Spleen (tissue), 11 donors: ENCODE measurements around the gene BOLL. TPM values are rescaled to one million over a fixed set of nuclear protein-coding genes. Genes with fewer than 3 reads are reported as not detected.
"Not testable (repeated sequence)": the region's sequence is repeated elsewhere in the genome, so short reads cannot be mapped to it uniquely, and the experiment has no call there.

Experiments
- DNase-seq: peaks from one replicate; pipeline ENCODE4 v3.0.0-alpha.2; 2020
- H3K27ac ChIP-seq, 8 donors: fragments of 200-600 bp; sonication (generic) in 7 of 8; 1 replicate in 4 of 8; 2 replicates in 4 of 8; pipeline versions ENCODE4 v1.5.0 to v1.8.0; 2016 to 2021; ENCODE audit warnings: inconsistent platforms in 4 of 8, mild to moderate bottlenecking in 4 of 8, moderate library complexity in 1 of 8
- H3K27me3 ChIP-seq, 7 donors: fragments of 200-600 bp; sonication (generic) in 6 of 7; replicated peaks in 1 of 7; 1 replicate in 4 of 7; 2 replicates in 3 of 7; pipeline versions ENCODE4 v1.5.0 to v1.8.0; 2016 to 2021; ENCODE audit warnings: inconsistent platforms in 3 of 7, mild to moderate bottlenecking in 1 of 7
- H3K36me3 ChIP-seq, 6 donors: fragments of 200-600 bp; sonication (generic) in 5 of 6; 1 replicate in 4 of 6; 2 replicates in 2 of 6; pipeline versions ENCODE4 v1.5.0 to v1.8.0; 2016 to 2021; ENCODE audit warnings: inconsistent platforms in 2 of 6
- H3K4me1 ChIP-seq, 6 donors: fragments of 200-600 bp; sonication (generic) in 5 of 6; 1 replicate in 3 of 6; 2 replicates in 3 of 6; pipeline versions ENCODE4 v1.5.0 to v1.8.0; 2016 to 2021; ENCODE audit warnings: inconsistent platforms in 3 of 6
- H3K4me3 ChIP-seq, 8 donors: fragments of 200-600 bp; sonication (generic) in 7 of 8; 1 replicate in 4 of 8; 2 replicates in 4 of 8; pipeline versions ENCODE4 v1.5.0 to v1.8.0; 2016 to 2021; ENCODE audit warnings: inconsistent platforms in 4 of 8, mild to moderate bottlenecking in 4 of 8, moderate library complexity in 2 of 8
- H3K9me3 ChIP-seq, 8 donors: fragments of 200-600 bp; sonication (generic) in 7 of 8; 1 replicate in 4 of 8; 2 replicates in 4 of 8; pipeline versions ENCODE4 v1.5.0 to v1.8.0; 2016 to 2021; ENCODE audit warnings: inconsistent platforms in 4 of 8
- CTCF ChIP-seq, 11 experiments: fragments of 200-600 bp in 7 of 11; fragments of 450-650 bp in 4 of 11; sonication (generic) in 4 of 11; IDR thresholded peaks in 8 of 11; conservative IDR thresholded peaks in 3 of 11; 1 replicate in 7 of 11; 2 replicates in 4 of 11; pipeline versions ENCODE4 v1.4.0 to v1.8.0; 2016 to 2021; ENCODE audit warnings: antibody characterized with exemption in 11 of 11, inconsistent platforms in 4 of 11, mild to moderate bottlenecking in 1 of 11
- POLR2A ChIP-seq, 3 donors: fragments of 450-650 bp; IDR thresholded peaks; one replicate each; pipeline ENCODE4 v1.5.1; 2017; ENCODE audit warnings: antibody characterized with exemption in 3 of 3, mild to moderate bottlenecking in 1 of 3
- POLR2AphosphoS5 ChIP-seq, 3 donors: sonication (generic); formaldehyde crosslinking; IDR thresholded peaks; one replicate each; pipeline ENCODE4 v1.5.1; 2017; ENCODE audit warnings: antibody characterized with exemption in 3 of 3
- WGBS, 5 donors: extraction: QIAGEN DNeasy Blood & Tissue Kit in 3 of 5; methylation state at CpG; one replicate each; pipeline versions ENCODE4 v1.1.5 to v1.1.7; 2013 to 2018; 5-methylcytosine and 5-hydroxymethylcytosine counted together
- intact Hi-C: fragments of 100-400 bp; cut with DNase I; formaldehyde crosslinking; loops from one replicate; pipeline ENCODE4 v1.15.0; 2023; ENCODE audit warnings: low total_unique reads
- polyA plus RNA-seq, 3 donors: library from polyadenylated mRNA; stranded (reverse); fragments of 200-250 nt; gene quantifications; one replicate each; pipeline ENCODE4 v1.2.1, GENCODE V29; 2013
- total RNA-seq, 7 donors: library from RNA; depleted of rRNA in 3 of 7; stranded (reverse); fragments of >200 nt in 3 of 7; fragmentation: NEBNext Ultra II Directional in 4 of 7; extraction: Animal tissue kit (Norgen Biotek cat#: 25700) in 4 of 7; gene quantifications; one replicate each; pipeline versions ENCODE4 v1.1.0 to v1.2.1, GENCODE V29; 2016 to 2021
- donor health status: healthy with polysubstance abuse.
- donor health status: DM: no; HTN: no; CAD: no; lungs with moderate emphysema.
- donor health status: DM: no; HTN: no; CAD: no.
- donor health status: Bipolar disorder and iron deficiency.
- donor health status: healthy.
- donor health status: DM: no; HTN: no; CAD: no.
- donor health status: DM: yes; HTN: yes; CAD: no.

Gene BOLL
- total and polyA plus RNA-seq, 10 donors = not detected

- intact Hi-C loops = loop anchor here (5.0 kb wide), 1 partner anchor 73 kb away; no protein-coding TSS in a partner anchor
- Histone ChIP-seq H3K4me1 (peaks cover 30 to 51% (median 45%) of the 10 kb centered on the region in 6 donors), H3K4me3 (peak overlapping the region; percentile 82 to 99 (median 94)), H3K27ac (peak overlapping the region; percentile 62 to 92 (median 86)), H3K27me3 (no peaks in the 10 kb centered on the region), H3K9me3 (no peaks in the 10 kb centered on the region), H3K36me3 (peaks cover 0 to 8% (median 0%) of the 10 kb centered on the region in 6 donors)
- no peak for DNase-seq
- TF ChIP-seq POLR2A (IDR thresholded peaks at IDR 0.05) (no peak), CTCF (IDR thresholded peaks at IDR 0.05 in 8 of 11, conservative IDR thresholded peaks at IDR 0.05 in 3 of 11) (no peak), POLR2AphosphoS5 (IDR thresholded peaks at IDR 0.05) (no peak)
- WGBS, 5 donors = 0 to 1% (median 0%) methylated on average over 5 of the region's 5 CpGs
Observed at GRCh38 chr2:197704434-197705120, 80.5 kb downstream of the BOLL start.

DNA sequence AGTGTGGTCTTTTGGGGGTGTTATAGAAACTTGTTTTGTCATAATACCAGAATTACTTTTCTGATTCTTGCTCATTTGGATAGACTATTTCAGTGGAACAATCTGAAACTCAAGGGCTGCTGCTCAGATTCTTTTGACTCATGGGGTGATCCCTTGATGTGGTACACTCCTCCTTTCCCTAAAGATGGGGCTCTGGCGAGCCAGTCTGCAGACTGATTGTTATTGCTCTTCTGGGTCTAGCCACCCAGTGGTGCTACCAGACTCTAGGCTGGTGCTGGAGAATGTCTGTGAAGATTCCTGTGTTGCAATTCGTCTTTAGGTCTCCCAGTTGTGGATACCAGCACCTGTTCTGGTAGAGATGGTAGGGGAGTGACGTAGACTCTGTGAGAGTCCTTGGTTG is 84.2 kb downstream of the BOLL start:
- intact Hi-C loops = no loop called here

GRCh38 chr2:197699724-197700123 is 85.4 kb downstream of the BOLL start:
- H3K4me3 ChIP-seq, intact Hi-C loops: not testable (repeated sequence)

More for the DNA sequence above, 84.2 kb downstream of the BOLL start:
- Histone ChIP-seq H3K27ac (no peak overlapping the region), H3K27me3 (no peaks in the 10 kb centered on the region), H3K9me3 (no peaks in the 10 kb centered on the region), H3K4me1 (peaks cover 3 to 15% (median 11%) of the 10 kb centered on the region in 6 donors), H3K36me3 (no peaks in the 10 kb centered on the region), H3K4me3 (no peak overlapping the region)
- TF ChIP-seq POLR2AphosphoS5 (IDR thresholded peaks at IDR 0.05) (no peak), POLR2A (IDR thresholded peaks at IDR 0.05) (no peak), CTCF (IDR thresholded peaks at IDR 0.05 in 8 of 11, conservative IDR thresholded peaks at IDR 0.05 in 3 of 11) (no peak)
- no peak for DNase-seq
- 80 to 96% (median 85%) methylated on average over 3 of the region's 3 CpGs for WGBS, 5 donors

GRCh38 chr2:197696571-197696970 is 88.5 kb downstream of the BOLL start:
- H3K4me3 ChIP-seq, H3K9me3 ChIP-seq, H3K4me1 ChIP-seq, H3K27ac ChIP-seq, H3K36me3 ChIP-seq, intact Hi-C loops, H3K27me3 ChIP-seq: not testable (repeated sequence)
- WGBS, 5 donors = 88 to 100% (median 92%) methylated on average over 5 to 23 of the region's 29 CpGs
- DNase-seq = peak; percentile 56

More at GRCh38 chr2:197699724-197700123, 85.4 kb downstream of the BOLL start:
- not testable (repeated sequence) for DNase-seq, H3K27me3 ChIP-seq, H3K9me3 ChIP-seq, H3K27ac ChIP-seq, H3K4me1 ChIP-seq, H3K36me3 ChIP-seq

GRCh38 chr2:197695971-197696370 is 89.1 kb downstream of the BOLL start:
- H3K4me1 ChIP-seq, intact Hi-C loops, H3K36me3 ChIP-seq, DNase-seq, H3K4me3 ChIP-seq, H3K27me3 ChIP-seq, H3K9me3 ChIP-seq, H3K27ac ChIP-seq: not testable (repeated sequence)
- 92 to 99% (median 96%) methylated on average over 12 to 19 of the region's 30 CpGs; no CpG with 5 or more reads in 2 of the 5 donors for WGBS, 5 donors

DNA sequence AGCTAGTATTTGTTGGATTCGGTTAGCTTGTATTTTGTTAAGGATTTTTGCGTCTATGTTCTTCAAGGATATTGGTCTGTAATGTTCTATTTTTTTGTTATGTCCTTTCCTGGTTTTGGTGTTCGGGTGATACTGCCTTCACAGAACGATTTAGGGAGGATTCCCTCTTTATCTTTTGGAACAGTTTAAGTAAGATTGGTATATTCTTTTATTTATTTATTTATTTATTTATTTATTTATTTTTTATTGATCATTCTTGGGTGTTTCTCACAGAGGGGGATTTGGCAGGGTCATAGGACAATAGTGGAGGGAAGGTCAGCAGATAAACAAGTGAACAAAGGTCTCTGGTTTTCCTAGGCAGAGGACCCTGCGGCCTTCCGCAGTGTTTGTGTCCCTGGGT is 89.9 kb downstream of the BOLL start:
- WGBS, 5 donors = 93 to 94% (median 94%) methylated on average over 4 of the region's 6 CpGs

More for the DNA sequence above, 89.9 kb downstream of the BOLL start:
- H3K36me3 ChIP-seq, H3K27me3 ChIP-seq, intact Hi-C loops, H3K4me3 ChIP-seq, H3K9me3 ChIP-seq, DNase-seq, H3K4me1 ChIP-seq, H3K27ac ChIP-seq: not testable (repeated sequence)
